ENCODE results near the gene UNC13A. TPM values are rescaled to one million over a fixed set of nuclear protein-coding genes. Genes with fewer than 3 reads are reported as not detected.

The UNC13A gene
- under 0.01 TPM for total RNA-seq (2013)
- polyA plus RNA-seq (under 1 TPM in 1 of 3 donors, not detected in 2; 0.01 TPM), polyA minus RNA-seq (not detected in 2 replicates), total RNA-seq (0 to 10.9 (median 0.43) reads per million in 11 experiments)

DNA sequence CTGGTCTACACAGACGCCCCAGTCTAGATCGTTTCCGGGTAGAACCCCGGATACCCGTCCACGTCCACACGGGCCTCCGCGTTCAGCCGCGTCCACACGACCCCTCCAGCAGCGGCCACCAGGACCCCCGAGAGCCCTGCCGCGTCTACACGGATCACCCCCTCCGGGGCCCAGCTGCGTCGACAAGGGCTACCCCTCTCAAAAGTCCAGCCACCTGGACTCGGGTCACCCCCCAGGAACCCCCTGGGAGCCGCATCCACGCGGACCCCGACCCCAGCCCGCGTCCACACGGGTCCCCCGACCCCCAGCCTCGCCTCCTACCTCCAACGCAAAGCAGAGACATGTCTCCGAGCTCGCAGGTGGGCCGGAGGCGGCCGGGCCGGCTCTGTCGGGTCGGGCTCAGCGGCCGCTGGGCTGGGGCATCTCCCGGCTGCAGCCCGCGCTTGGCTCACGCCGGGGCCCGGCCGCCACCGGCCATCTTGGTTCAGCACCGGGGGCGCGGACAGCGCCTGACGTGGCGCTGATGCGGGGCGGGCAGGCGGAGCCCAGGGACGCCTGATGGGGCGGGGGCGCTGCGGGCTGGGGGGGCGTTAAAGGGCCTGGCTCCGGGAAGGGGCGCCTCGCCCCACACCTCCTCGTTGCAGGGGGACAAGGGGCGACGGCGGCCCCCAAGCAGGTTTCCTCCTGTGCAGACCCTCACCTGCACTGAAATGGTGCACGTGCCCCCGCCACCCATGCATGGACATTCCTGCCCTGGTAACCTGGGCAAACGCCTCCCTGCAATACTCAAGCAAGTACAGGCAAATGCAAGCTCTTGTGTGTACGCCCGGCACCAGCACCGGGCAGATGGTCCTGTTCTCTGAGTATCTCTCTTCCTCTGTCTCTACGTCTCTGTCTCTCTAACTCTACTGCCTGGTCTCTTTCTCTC is at the start of gene UNC13A:
TSS of gene UNC13A (minus strand) at position 498 of the 928 bp plus-strand sequence. CDS start at position 343, 155 bp downstream.
- H3K27me3 ChIP-seq (ENCODE audit: control insufficient read depth in 2 of 2, insufficient read depth in 2 of 2, low read length in 2 of 2), result peaks cover 32 to 62% of the 10 kb centered on the region in 2 donors
- TF ChIP-seq, protein P1, sequence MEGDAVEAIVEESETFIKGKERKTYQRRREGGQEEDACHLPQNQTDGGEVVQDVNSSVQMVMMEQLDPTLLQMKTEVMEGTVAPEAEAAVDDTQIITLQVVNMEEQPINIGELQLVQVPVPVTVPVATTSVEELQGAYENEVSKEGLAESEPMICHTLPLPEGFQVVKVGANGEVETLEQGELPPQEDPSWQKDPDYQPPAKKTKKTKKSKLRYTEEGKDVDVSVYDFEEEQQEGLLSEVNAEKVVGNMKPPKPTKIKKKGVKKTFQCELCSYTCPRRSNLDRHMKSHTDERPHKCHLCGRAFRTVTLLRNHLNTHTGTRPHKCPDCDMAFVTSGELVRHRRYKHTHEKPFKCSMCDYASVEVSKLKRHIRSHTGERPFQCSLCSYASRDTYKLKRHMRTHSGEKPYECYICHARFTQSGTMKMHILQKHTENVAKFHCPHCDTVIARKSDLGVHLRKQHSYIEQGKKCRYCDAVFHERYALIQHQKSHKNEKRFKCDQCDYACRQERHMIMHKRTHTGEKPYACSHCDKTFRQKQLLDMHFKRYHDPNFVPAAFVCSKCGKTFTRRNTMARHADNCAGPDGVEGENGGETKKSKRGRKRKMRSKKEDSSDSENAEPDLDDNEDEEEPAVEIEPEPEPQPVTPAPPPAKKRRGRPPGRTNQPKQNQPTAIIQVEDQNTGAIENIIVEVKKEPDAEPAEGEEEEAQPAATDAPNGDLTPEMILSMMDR (IDR thresholded peaks at IDR 0.05), result no peak
- peaks cover 5 to 7% of the 10 kb centered on the region in 2 donors for H3K36me3 Mint-ChIP-seq

GRCh38 chr19:17737690-17738153 is 49.6 kb upstream of the UNC13A start:
- Histone ChIP-seq H3K4me1 (ENCODE audit: control insufficient read depth in 1 of 2, insufficient read depth in 2 of 2, low read length in 2 of 2) (peaks cover 0 to 9% of the 10 kb centered on the region in 2 donors), H3K36me3 (replicated peaks in 1 of 2; ENCODE audit: control insufficient read depth in 1 of 2, insufficient read depth in 2 of 2, low read length in 2 of 2) (peaks cover 29 to 55% of the 10 kb centered on the region in 2 donors), H3K79me2 (ENCODE audit: insufficient read depth, low read length) (peaks cover 4% of the 10 kb centered on the region), H3K27me3 (ENCODE audit: control insufficient read depth in 2 of 2, insufficient read depth in 2 of 2, low read length in 2 of 2) (no peaks in the 10 kb centered on the region), H3K9me3 (replicated peaks in 1 of 2; ENCODE audit: control insufficient read depth in 1 of 2, insufficient read depth in 1 of 2, low read length in 2 of 2) (no peaks in the 10 kb centered on the region), H4K20me1 (ENCODE audit: insufficient read depth, low read length) (peaks cover 28% of the 10 kb centered on the region), H2AFZ (ENCODE audit: insufficient read depth, low read depth, low read length, poor library complexity, severe bottlenecking) (no peak overlapping the region), H3K4me2 (replicated peaks; ENCODE audit: extremely low read depth, low read length, poor library complexity, severe bottlenecking) (no peak overlapping the region), H3K27ac (ENCODE audit: low read depth in 1 of 2, low read length in 2 of 2) (no peak overlapping the region), H3K9ac (ENCODE audit: insufficient read depth, low read length, poor library complexity, severe bottlenecking) (no peak overlapping the region), H3K4me3 (replicated peaks in 1 of 3; ENCODE audit: low read depth in 2 of 3, low read length in 3 of 3) (no peak overlapping the region)
- Mint-ChIP-seq H3K4me1 (peaks cover 11% of the 10 kb centered on the region), H3K4me3 (no peak overlapping the region), H3K36me3 (peaks cover 55 to 63% of the 10 kb centered on the region in 2 donors), H3K9me3 (peaks cover 0 to 4% (median 0%) of the 10 kb centered on the region in 7 donors), H3K27ac (peak overlapping the region in 2 of 7 donors; percentile 13 to 59), H3K27me3 (ENCODE audit: low read depth in 3 of 3) (peaks cover 0 to 2% (median 0%) of the 10 kb centered on the region in 3 donors)
- intact Hi-C loops (cut with micrococcal nuclease), result no loop called here
- WGBS (ENCODE audit: insufficient coverage), result 100% methylated on average over 3 of the region's 7 CpGs
- no peak for DNase-seq
- TF ChIP-seq, protein P1 (IDR thresholded peaks at IDR 0.05), result no peak

More for the DNA sequence above, at the start of gene UNC13A:
- Mint-ChIP-seq H3K9me3 (peaks cover 0 to 28% (median 9%) of the 10 kb centered on the region in 7 donors), H3K4me3 (peak within 1 kb of the TSS; percentile 37 to 86), H3K27me3 (ENCODE audit: low read depth in 3 of 3) (peaks cover 65 to 86% (median 67%) of the 10 kb centered on the region in 3 donors), H3K4me1 (peaks cover 3% of the 10 kb centered on the region), H3K27ac (no peak within 1 kb of the TSS)
- H3K9me3 ChIP-seq (replicated peaks in 1 of 2; ENCODE audit: control insufficient read depth in 1 of 2, insufficient read depth in 1 of 2, low read length in 2 of 2), result peaks cover 0 to 23% of the 10 kb centered on the region in 2 donors
- no peaks in the 10 kb centered on the region for H3K79me2 ChIP-seq (ENCODE audit: insufficient read depth, low read length)
- H3K36me3 ChIP-seq (replicated peaks in 1 of 2; ENCODE audit: control insufficient read depth in 1 of 2, insufficient read depth in 2 of 2, low read length in 2 of 2), result no peaks in the 10 kb centered on the region
- no peak within 1 kb of the TSS for H2AFZ ChIP-seq (ENCODE audit: insufficient read depth, low read depth, low read length, poor library complexity, severe bottlenecking)
- H3K9ac ChIP-seq (ENCODE audit: insufficient read depth, low read length, poor library complexity, severe bottlenecking), result no peak within 1 kb of the TSS
- no peak for DNase-seq
- intact Hi-C loops (cut with micrococcal nuclease), result no loop called here
- H3K4me1 ChIP-seq (ENCODE audit: control insufficient read depth in 1 of 2, insufficient read depth in 2 of 2, low read length in 2 of 2), result no peaks in the 10 kb centered on the region
- no peak within 1 kb of the TSS for H3K27ac ChIP-seq (ENCODE audit: low read depth in 1 of 2, low read length in 2 of 2)
- no peak within 1 kb of the TSS for H3K4me3 ChIP-seq (replicated peaks in 1 of 3; ENCODE audit: low read depth in 2 of 3, low read length in 3 of 3)
- 2% methylated on average over 69 of the region's 77 CpGs for WGBS (ENCODE audit: insufficient coverage)
- H4K20me1 ChIP-seq (ENCODE audit: insufficient read depth, low read length), result no peaks in the 10 kb centered on the region
- H3K4me2 ChIP-seq (replicated peaks; ENCODE audit: extremely low read depth, low read length, poor library complexity, severe bottlenecking), result no peak within 1 kb of the TSS

All from CD14-positive monocyte (primary cell).